GM12801 (cell line): ENCODE results near the gene TLE1.

ENCODE experiments used
- CTCF ChIP-seq: IDR thresholded peaks from one replicate; pipeline ENCODE4 v1.5.1; 2011; ENCODE audit warnings: control low read depth; ENCODE audit not compliant: insufficient read length; ENCODE audit errors: extremely low read depth

The TLE1 gene

GRCh38 chr9:81689343-81690175 is at the start of gene TLE1:
Gene TLE1, minus strand, starts transcription at chr9:81689547. Its CDS starts 1,307 bp downstream, at chr9:81688240.
- TF ChIP-seq CTCF, result no peak

DNA sequence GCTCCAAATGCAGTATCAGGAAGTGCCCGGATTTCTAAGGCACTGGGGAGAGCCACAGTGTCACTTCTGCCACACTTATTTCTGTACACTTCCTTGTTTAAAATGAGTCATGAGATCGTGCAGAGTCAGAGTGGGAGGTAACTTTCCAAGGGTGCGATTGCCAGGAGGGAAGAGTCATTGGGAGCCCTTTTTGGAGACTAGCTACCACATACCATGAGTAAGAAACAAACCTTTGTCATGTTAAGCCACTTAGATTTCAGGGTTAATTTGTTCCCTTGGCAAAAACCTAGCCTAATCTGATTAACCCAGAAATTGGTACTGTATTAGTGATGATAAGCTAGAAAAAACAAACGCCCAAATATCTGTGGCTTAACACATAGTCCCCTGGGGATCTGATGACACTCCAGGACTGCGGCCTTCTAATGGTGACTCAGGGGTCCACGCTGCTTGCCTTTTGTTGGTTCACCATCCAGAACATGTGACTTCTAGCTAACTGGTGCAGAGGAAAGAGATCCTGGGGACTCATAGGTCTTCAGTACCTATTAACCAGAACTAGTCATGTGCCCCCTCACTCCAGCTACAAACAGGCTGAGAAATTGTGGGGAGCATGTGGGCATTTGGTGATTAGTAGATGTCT is 48.6 kb upstream of the TLE1 start:
- TF ChIP-seq CTCF, result no peak

- TF ChIP-seq CTCF, result no peak
Observed at GRCh38 chr9:81729135-81729534, 39.8 kb upstream of the TLE1 start.

DNA sequence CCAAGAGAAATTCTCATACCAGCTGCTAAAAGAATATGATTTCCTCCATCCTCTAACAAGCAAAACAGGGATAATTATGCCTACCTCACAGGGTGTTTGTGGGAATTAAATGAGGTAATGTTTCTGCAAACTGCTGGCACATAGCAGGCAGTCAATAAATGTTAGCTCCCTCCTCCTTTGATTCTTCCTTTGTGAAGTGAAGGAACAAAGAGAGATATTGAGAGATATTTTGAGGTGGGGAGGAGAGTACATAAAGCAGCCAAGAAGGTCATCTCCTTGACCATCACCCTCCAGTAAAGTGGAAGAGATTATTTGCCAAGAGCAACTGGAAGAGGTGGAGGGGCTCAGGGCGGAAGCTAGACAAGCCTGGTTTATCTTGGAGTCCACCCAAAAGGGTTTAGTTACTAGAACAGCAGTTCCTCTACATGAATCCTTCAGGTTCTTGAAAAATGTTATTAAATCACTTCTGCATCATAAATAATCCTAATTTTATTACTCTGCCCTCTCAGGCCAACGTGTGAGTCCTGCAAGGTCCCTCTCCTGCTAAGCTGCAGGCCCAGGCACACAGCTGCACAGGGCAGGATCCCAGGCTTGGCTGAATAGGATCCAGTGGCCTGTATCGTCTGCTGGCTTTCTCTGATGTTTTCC is 35.0 kb upstream of the TLE1 start:
- no peak for TF ChIP-seq CTCF

GRCh38 chr9:81722277-81722676 is 32.9 kb upstream of the TLE1 start:
- no peak for TF ChIP-seq CTCF

DNA sequence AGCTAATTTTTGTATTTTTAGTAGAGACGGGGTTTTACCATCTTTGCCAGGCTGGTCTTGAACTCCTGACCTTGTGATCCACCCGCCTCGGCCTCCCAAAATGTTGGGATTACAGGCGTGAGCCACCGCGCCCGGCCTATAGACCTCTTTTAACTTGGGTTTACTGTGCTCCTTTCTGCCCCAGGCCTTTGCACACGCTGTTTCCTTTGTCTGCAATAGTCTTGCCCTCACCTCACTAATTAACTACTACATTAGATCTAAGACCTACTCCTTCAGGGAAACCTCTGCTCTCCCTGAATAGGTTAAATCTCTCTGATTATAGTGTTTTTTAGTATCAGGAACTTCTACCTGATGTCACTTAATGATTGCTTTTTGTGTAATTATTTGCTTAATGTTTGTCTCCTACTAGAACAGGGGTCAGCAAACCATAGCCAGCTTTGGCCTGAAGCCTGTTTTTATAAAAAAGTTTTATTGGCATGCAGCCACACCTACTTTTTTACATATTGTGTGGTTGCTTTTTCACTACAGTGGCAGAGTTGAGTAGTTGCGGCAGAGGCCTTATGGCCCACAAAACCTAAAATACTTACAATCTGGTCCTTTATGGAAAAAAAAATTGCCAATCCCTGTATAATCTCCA is 31.2 kb upstream of the TLE1 start:
- TF ChIP-seq CTCF, result no peak

GRCh38 chr9:81719972-81720371 is 30.6 kb upstream of the TLE1 start:
- TF ChIP-seq CTCF, result no peak
